SK-N-SH treated with all-trans-retinoic acid at 6 μM for 48 hours (cell line): Measurements from ENCODE around the gene TMC6.

ENCODE experiments used
- ATAC-seq: fragments of 200-7000 bp; cut with Tn5 transposase; 3 replicates; pipeline ENCODE4 v1.9.1; 2020; ENCODE audit warnings: mild to moderate bottlenecking, moderate library complexity
- ARNTL ChIP-seq: fragments of 450-650 bp; formaldehyde crosslinking; IDR thresholded peaks from 2 replicates; pipeline ENCODE4 v1.5.0; 2020; ENCODE audit warnings: low read depth, mild to moderate bottlenecking, moderate library complexity, borderline replicate concordance
- BACH2 ChIP-seq: fragments of 250-450 bp; sonication (Bioruptor Pico); IDR thresholded peaks from 2 replicates; pipeline ENCODE4 v1.9.0; 2021; ENCODE audit warnings: mild to moderate bottlenecking, borderline replicate concordance
- CSDC2 ChIP-seq: fragments of 250-450 bp; sonication (Bioruptor Pico); IDR thresholded peaks from 2 replicates; pipeline ENCODE4 v1.5.0; 2020; ENCODE audit warnings: mild to moderate bottlenecking, moderate library complexity
- ESRRG ChIP-seq: fragments of 250-450 bp; sonication (Bioruptor Pico); IDR thresholded peaks from 2 replicates; pipeline ENCODE4 v1.6.1; 2021; ENCODE audit warnings: mild to moderate bottlenecking
- GLIS3 ChIP-seq: fragments of 250-450 bp; sonication (Bioruptor Pico); IDR thresholded peaks from 2 replicates; pipeline ENCODE4 v1.5.0; 2020; ENCODE audit warnings: mild to moderate bottlenecking, moderate library complexity
- ISL1 ChIP-seq: fragments of 250-450 bp; sonication (Bioruptor Pico); IDR thresholded peaks from 2 replicates; pipeline ENCODE4 v2.1.2; 2022; ENCODE audit warnings: mild to moderate bottlenecking, moderate library complexity
- OSR1 ChIP-seq: fragments of 250-450 bp; sonication (Bioruptor Pico); IDR thresholded peaks from 2 replicates; pipeline ENCODE4 v1.8.0; 2022; ENCODE audit warnings: moderate library complexity, mild to moderate bottlenecking, inconsistent platforms
- PPARA ChIP-seq: fragments of 250-450 bp; sonication (Bioruptor Pico); IDR thresholded peaks from 2 replicates; pipeline ENCODE4 v1.5.0; 2020; ENCODE audit warnings: mild to moderate bottlenecking, borderline replicate concordance
- RARB ChIP-seq: fragments of 250-450 bp; sonication (Bioruptor Pico); IDR thresholded peaks from 2 replicates; pipeline ENCODE4 v1.8.0; 2021; ENCODE audit warnings: mild to moderate bottlenecking, moderate library complexity
- SNAI2 ChIP-seq: fragments of 250-450 bp; sonication (Bioruptor Pico); IDR thresholded peaks from 2 replicates; pipeline ENCODE4 v1.5.0; 2020; ENCODE audit warnings: mild to moderate bottlenecking, moderate library complexity
- TCF4 ChIP-seq: fragments of 250-450 bp; sonication (Bioruptor Pico); IDR thresholded peaks from 2 replicates; pipeline ENCODE4 v1.8.0; 2021; ENCODE audit warnings: mild to moderate bottlenecking, moderate library complexity, borderline replicate concordance
- ZC3H10 ChIP-seq: fragments of 250-450 bp; sonication (Bioruptor Pico); IDR thresholded peaks from 2 replicates; pipeline ENCODE4 v1.5.1; 2021; ENCODE audit warnings: mild to moderate bottlenecking, moderate library complexity
- ZFP3 ChIP-seq: fragments of 250-450 bp; sonication (Bioruptor Pico); IDR thresholded peaks from 2 replicates; pipeline ENCODE4 v1.5.0; 2020; ENCODE audit warnings: mild to moderate bottlenecking, moderate library complexity
- ZFP30 ChIP-seq: fragments of 450-650 bp; formaldehyde crosslinking; IDR thresholded peaks from 2 replicates; pipeline ENCODE4 v1.5.0; 2022; ENCODE audit warnings: mild to moderate bottlenecking, moderate library complexity
- ZNF565 ChIP-seq: fragments of 450-650 bp; formaldehyde crosslinking; conservative IDR thresholded peaks from 2 replicates; pipeline ENCODE4 v1.5.0; 2020; ENCODE audit warnings: low read depth, mild to moderate bottlenecking, moderate library complexity
- ZNF70 ChIP-seq: fragments of 450-650 bp; formaldehyde crosslinking; IDR thresholded peaks from 2 replicates; pipeline ENCODE4 v1.5.0; 2020; ENCODE audit warnings: mild to moderate bottlenecking, moderate library complexity
- ZNF8 ChIP-seq: fragments of 450-650 bp; formaldehyde crosslinking; IDR thresholded peaks from 2 replicates; pipeline ENCODE4 v1.5.0; 2020; ENCODE audit warnings: mild to moderate bottlenecking, moderate library complexity
- TF ChIP-seq, protein P1 (sequence below): fragments of 250-450 bp; sonication (Bioruptor Pico); IDR thresholded peaks from 2 replicates; pipeline ENCODE4 v1.8.0; 2020; ENCODE audit warnings: mild to moderate bottlenecking, moderate library complexity, borderline replicate concordance
- TF ChIP-seq, protein P2 (sequence below): fragments of 250-450 bp; sonication (Bioruptor Pico); IDR thresholded peaks from 2 replicates; pipeline ENCODE4 v1.5.1; 2020; ENCODE audit warnings: low read depth, mild to moderate bottlenecking, moderate library complexity
- TF ChIP-seq, protein P3 (sequence below): fragments of 250-450 bp; sonication (Bioruptor Pico); IDR thresholded peaks from 2 replicates; pipeline ENCODE4 v1.5.0; 2020; ENCODE audit warnings: mild to moderate bottlenecking, moderate library complexity
- TF ChIP-seq, protein P4 (sequence below): fragments of 250-450 bp; sonication (Bioruptor Pico); IDR thresholded peaks from 2 replicates; pipeline ENCODE4 v1.5.1; 2021; ENCODE audit warnings: mild to moderate bottlenecking, moderate library complexity
- TF ChIP-seq, protein P5 (sequence below): fragments of 250-450 bp; sonication (Bioruptor Pico); IDR thresholded peaks from 2 replicates; pipeline ENCODE4 v1.8.0; 2021; ENCODE audit warnings: low read depth, mild to moderate bottlenecking, moderate library complexity, borderline replicate concordance

TMC6 gene

DNA sequence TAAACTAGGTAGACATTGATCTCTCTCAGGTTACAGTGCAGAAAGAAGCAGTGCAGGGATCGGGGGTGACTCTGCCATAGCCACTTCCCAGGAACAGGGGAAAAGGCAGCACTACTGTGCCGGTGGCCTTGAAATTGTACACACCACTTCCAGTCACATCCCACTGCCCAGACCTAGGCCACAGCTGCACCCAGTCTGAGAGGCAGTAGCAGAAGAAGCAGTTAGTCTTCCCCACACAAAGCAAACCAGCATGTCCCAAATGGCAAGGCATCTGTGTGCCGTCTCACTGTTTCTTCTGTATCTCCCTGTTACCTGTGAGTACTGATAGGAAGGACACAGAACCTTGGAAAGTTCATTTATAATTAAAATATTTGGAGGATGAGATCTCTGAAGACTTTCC, 47.0 kb downstream of the TMC6 start (continued):
- TF ChIP-seq, protein P1, sequence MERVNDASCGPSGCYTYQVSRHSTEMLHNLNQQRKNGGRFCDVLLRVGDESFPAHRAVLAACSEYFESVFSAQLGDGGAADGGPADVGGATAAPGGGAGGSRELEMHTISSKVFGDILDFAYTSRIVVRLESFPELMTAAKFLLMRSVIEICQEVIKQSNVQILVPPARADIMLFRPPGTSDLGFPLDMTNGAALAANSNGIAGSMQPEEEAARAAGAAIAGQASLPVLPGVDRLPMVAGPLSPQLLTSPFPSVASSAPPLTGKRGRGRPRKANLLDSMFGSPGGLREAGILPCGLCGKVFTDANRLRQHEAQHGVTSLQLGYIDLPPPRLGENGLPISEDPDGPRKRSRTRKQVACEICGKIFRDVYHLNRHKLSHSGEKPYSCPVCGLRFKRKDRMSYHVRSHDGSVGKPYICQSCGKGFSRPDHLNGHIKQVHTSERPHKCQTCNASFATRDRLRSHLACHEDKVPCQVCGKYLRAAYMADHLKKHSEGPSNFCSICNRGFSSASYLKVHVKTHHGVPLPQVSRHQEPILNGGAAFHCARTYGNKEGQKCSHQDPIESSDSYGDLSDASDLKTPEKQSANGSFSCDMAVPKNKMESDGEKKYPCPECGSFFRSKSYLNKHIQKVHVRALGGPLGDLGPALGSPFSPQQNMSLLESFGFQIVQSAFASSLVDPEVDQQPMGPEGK (CRISPR knock-in tag): no peak

DNA sequence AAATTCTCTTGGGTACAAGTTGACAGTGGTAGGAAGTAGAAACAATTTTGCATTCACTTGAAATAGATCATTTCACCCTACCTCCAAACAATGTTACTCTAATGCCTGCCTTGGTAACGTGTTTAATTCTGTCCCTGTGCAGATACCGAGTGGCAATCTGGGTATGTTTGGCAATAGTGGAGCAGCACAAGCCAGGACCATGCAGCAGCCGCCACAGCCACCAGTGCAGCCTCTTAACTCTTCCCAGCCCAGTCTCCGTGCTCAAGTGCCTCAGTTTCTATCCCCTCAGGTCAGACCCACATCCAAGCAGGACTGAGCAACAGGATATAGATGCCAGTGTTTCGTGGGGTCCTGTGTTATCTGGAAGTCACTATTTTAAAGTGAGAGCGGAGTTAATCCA, 49.3 kb downstream of the TMC6 start:
- TF ChIP-seq ESRRG (CRISPR knock-in tag) (no peak), ZNF8 (no peak), CSDC2 (CRISPR knock-in tag) (no peak), ZFP3 (no peak), BACH2 (CRISPR knock-in tag) (no peak), ARNTL (CRISPR knock-in tag) (no peak), ZNF70 (CRISPR knock-in tag) (no peak)
- TF ChIP-seq, protein P2, sequence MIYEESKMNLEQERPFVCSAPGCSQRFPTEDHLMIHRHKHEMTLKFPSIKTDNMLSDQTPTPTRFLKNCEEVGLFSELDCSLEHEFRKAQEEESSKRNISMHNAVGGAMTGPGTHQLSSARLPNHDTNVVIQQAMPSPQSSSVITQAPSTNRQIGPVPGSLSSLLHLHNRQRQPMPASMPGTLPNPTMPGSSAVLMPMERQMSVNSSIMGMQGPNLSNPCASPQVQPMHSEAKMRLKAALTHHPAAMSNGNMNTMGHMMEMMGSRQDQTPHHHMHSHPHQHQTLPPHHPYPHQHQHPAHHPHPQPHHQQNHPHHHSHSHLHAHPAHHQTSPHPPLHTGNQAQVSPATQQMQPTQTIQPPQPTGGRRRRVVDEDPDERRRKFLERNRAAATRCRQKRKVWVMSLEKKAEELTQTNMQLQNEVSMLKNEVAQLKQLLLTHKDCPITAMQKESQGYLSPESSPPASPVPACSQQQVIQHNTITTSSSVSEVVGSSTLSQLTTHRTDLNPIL (CRISPR knock-in tag): no peak
- TF ChIP-seq, protein P3, sequence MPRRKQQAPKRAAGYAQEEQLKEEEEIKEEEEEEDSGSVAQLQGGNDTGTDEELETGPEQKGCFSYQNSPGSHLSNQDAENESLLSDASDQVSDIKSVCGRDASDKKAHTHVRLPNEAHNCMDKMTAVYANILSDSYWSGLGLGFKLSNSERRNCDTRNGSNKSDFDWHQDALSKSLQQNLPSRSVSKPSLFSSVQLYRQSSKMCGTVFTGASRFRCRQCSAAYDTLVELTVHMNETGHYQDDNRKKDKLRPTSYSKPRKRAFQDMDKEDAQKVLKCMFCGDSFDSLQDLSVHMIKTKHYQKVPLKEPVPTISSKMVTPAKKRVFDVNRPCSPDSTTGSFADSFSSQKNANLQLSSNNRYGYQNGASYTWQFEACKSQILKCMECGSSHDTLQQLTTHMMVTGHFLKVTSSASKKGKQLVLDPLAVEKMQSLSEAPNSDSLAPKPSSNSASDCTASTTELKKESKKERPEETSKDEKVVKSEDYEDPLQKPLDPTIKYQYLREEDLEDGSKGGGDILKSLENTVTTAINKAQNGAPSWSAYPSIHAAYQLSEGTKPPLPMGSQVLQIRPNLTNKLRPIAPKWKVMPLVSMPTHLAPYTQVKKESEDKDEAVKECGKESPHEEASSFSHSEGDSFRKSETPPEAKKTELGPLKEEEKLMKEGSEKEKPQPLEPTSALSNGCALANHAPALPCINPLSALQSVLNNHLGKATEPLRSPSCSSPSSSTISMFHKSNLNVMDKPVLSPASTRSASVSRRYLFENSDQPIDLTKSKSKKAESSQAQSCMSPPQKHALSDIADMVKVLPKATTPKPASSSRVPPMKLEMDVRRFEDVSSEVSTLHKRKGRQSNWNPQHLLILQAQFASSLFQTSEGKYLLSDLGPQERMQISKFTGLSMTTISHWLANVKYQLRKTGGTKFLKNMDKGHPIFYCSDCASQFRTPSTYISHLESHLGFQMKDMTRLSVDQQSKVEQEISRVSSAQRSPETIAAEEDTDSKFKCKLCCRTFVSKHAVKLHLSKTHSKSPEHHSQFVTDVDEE: no peak
- TF ChIP-seq, protein P4, sequence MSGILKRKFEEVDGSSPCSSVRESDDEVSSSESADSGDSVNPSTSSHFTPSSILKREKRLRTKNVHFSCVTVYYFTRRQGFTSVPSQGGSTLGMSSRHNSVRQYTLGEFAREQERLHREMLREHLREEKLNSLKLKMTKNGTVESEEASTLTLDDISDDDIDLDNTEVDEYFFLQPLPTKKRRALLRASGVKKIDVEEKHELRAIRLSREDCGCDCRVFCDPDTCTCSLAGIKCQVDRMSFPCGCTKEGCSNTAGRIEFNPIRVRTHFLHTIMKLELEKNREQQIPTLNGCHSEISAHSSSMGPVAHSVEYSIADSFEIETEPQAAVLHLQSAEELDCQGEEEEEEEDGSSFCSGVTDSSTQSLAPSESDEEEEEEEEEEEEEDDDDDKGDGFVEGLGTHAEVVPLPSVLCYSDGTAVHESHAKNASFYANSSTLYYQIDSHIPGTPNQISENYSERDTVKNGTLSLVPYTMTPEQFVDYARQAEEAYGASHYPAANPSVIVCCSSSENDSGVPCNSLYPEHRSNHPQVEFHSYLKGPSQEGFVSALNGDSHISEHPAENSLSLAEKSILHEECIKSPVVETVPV (CRISPR knock-in tag): no peak
- ATAC-seq: no peak

DNA sequence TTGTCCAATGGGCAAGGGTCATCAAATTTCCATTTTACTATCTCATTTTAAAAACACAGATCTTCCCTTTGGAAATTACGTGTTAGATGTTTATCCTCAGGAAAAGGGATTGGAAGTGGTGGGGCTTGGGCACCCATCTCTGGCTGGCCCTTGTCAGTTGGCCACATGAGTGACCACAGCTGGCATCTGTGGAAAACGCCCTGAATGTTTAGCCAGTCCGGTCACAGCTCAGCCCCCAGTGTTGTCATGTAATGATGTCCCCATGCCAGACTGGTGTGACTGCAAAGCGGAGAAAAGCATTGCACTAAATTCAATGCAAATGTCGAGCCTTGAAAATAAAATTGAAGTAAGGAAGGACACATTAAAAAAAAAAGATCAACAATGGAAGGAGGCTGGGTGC, 53.0 kb downstream of the TMC6 start:
- ATAC-seq: no peak
- TF ChIP-seq, protein P1 (CRISPR knock-in tag): no peak
- TF ChIP-seq CSDC2 (CRISPR knock-in tag) (no peak), ZFP30 (CRISPR knock-in tag) (no peak), GLIS3 (CRISPR knock-in tag) (no peak), RARB (no peak), TCF4 (CRISPR knock-in tag) (no peak), ZNF565 (CRISPR knock-in tag) (no peak), PPARA (CRISPR knock-in tag) (no peak), OSR1 (CRISPR knock-in tag) (no peak), SNAI2 (CRISPR knock-in tag) (no peak), ISL1 (no peak), ZC3H10 (no peak), ARNTL (CRISPR knock-in tag) (no peak), ESRRG (CRISPR knock-in tag) (no peak), ZNF70 (CRISPR knock-in tag) (no peak)
- TF ChIP-seq, protein P5, sequence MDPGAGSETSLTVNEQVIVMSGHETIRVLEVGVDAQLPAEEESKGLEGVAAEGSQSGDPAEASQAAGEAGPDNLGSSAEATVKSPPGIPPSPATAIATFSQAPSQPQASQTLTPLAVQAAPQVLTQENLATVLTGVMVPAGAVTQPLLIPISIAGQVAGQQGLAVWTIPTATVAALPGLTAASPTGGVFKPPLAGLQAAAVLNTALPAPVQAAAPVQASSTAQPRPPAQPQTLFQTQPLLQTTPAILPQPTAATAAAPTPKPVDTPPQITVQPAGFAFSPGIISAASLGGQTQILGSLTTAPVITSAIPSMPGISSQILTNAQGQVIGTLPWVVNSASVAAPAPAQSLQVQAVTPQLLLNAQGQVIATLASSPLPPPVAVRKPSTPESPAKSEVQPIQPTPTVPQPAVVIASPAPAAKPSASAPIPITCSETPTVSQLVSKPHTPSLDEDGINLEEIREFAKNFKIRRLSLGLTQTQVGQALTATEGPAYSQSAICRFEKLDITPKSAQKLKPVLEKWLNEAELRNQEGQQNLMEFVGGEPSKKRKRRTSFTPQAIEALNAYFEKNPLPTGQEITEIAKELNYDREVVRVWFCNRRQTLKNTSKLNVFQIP (CRISPR knock-in tag): no peak
- TF ChIP-seq, protein P2 (CRISPR knock-in tag): no peak
- TF ChIP-seq, protein P4 (CRISPR knock-in tag): no peak
